Mononuclear cell (primary cell): ENCODE data around the gene PLCZ1. TPM values are rescaled to one million over a fixed set of nuclear protein-coding genes. Genes with fewer than 3 reads are reported as not detected.
"Not testable (repeated sequence)": the region's sequence is repeated elsewhere in the genome, so short reads cannot be mapped to it uniquely, and the experiment has no call there.

Experiments
- H3K27me3 ChIP-seq: 2 replicates; pipeline ENCODE4 v1.6.0; 2011; ENCODE audit warnings: low read length, control low read depth; ENCODE audit not compliant: insufficient read depth
- H3K4me1 ChIP-seq: 2 replicates; pipeline ENCODE4 v1.5.1; 2011; ENCODE audit warnings: mild to moderate bottlenecking, low read length, control low read depth; ENCODE audit not compliant: insufficient read depth
- H3K4me3 ChIP-seq: 2 replicates; pipeline ENCODE4 v1.5.1; 2011; ENCODE audit warnings: mild to moderate bottlenecking, low read length, moderate library complexity
- H3K9me3 ChIP-seq: 2 replicates; pipeline ENCODE4 v1.5.1; 2011; ENCODE audit warnings: low read depth, mild to moderate bottlenecking, control low read depth, low read length
- total RNA-seq: library from RNA; depleted of rRNA; stranded (reverse); fragments of >200 nt; gene quantifications from one replicate; pipeline ENCODE4 v1.2.3, GENCODE V29; 2012

Gene PLCZ1
- total RNA-seq, 1 donor = not detected

DNA sequence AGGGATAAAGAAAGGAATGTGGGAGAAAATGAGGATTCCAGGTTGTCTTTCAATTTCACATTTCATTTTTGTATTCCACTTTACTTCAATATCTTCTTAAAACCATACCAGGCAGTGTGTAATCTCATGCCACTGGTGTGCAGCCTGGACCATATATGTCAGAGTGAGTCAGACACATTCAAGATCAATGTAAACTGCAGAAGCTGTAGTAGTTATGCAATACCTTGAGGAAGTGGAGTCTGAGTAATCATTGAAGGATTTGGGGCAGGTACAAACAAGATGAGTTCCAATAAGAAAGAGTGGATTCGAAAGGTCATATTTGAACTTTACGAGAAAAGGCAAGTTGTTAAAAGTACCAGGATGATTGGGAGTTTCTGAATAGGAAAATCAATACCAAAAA is 14.1 kb downstream of the PLCZ1 start:
- Histone ChIP-seq H3K27me3 (no peaks in the 10 kb centered on the region), H3K9me3 (no peaks in the 10 kb centered on the region), H3K4me1 (no peaks in the 10 kb centered on the region), H3K4me3 (no peak overlapping the region)

DNA sequence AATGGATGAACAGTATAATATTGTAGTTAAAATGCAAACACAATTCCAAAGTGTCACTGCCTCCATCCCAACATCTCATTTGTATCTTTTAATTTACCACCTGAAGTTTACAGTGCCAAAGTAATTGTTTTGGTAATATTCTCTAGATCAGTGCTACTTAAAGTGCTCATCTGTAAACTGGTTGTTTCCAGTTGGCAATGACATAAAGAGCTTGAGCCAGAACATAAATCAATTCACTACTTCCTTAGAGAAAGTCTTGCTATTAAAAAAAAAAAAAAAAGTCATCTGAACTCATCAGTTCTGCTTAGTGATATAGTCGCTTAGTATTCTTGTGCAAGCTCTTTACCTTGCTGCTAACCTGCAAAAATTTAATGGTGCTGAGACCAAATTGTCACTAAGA is 16.4 kb downstream of the PLCZ1 start:
- Histone ChIP-seq H3K4me3 (no peak overlapping the region), H3K4me1 (no peaks in the 10 kb centered on the region), H3K9me3 (no peaks in the 10 kb centered on the region), H3K27me3 (no peaks in the 10 kb centered on the region)

DNA sequence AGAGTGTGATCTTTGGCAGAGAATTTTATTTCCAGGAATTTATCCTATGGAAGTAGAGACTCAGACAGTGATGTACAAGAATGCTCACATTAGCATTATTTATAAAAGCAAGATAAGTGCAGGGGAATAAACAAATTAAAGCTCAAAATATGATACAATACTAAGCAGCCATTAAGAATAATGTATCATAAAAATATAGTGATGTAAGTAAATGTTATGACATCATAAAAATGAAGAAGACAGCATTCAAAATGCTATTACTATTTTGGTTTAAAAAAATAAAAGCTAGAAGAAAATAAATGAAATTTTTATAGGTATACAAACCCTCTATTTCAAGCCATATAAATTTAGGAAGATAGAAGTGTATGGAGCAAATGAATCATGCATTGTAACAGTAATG is 17.1 kb downstream of the PLCZ1 start:
- H3K9me3 ChIP-seq = no peaks in the 10 kb centered on the region
- H3K4me3 ChIP-seq = no peak overlapping the region
- no peaks in the 10 kb centered on the region for H3K27me3 ChIP-seq
- no peaks in the 10 kb centered on the region for H3K4me1 ChIP-seq

DNA sequence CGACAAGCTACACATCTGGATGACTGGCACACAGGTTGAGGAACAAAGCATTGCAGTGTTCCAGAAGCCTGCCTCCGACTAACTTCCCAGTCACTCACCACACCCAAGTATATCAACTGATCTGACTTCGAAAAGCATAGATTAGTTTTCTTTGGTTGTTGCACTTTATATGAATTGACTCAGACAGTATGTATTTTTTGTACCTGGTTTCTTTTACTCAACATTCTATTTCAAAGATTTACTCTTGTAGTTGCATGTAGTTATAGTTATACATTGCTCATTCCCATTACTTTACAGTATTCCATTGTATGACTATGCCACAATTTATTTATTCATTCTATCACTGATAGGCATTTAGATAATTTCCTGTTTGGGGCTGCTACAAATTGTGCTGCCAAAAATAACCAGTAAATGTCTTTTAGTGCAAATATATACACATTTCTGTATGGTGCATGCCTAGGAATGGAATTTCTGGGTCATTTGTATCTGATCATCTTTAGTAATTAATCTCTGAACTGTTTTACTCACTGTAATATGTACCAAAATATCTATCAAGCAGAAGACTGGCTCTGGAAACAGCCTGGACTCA is 17.8 kb downstream of the PLCZ1 start:
- Histone ChIP-seq H3K4me1 (no peaks in the 10 kb centered on the region), H3K27me3 (no peaks in the 10 kb centered on the region), H3K4me3 (no peak overlapping the region), H3K9me3 (no peaks in the 10 kb centered on the region)

DNA sequence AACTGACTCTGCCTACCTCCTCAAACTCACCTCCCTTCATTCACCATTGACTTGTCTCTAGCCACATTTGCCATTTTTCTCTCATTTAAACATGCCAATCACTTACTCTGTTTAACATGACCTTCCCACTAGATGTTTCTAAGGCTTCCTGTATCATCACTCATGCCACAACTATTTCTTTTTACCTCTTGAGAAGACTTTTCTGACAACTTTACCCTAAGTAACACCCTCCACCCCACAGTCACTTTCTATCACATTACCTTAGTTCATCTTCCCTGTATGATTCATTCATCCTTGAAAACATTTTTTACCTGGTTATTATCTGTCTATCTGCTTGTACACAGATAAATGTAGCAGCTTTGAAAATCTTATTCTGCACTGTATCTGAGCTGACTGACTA is 19.4 kb downstream of the PLCZ1 start:
- Histone ChIP-seq H3K27me3 (no peaks in the 10 kb centered on the region), H3K9me3 (no peaks in the 10 kb centered on the region), H3K4me1 (no peaks in the 10 kb centered on the region), H3K4me3 (no peak overlapping the region)

DNA sequence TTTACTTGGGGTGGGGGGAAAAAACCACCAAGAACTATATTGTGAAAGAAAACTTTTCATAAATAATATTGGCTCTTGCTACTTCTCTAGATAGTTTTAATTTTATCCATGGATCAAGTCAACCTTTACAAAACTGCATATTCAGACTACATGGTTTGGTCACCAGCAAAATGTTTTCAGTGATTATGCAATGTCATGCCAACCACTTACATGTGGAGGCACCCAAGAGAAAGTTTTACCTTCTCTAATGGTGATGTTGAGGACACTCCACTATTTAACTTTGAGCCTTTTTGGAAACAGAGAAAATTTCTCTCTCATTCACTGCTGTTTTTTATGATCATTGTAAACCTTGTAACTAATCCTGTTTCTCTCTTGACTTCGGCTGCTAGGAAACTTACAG is 21.6 kb downstream of the PLCZ1 start:
- Histone ChIP-seq H3K9me3 (no peaks in the 10 kb centered on the region), H3K4me1 (no peaks in the 10 kb centered on the region), H3K4me3 (no peak overlapping the region), H3K27me3 (no peaks in the 10 kb centered on the region)

DNA sequence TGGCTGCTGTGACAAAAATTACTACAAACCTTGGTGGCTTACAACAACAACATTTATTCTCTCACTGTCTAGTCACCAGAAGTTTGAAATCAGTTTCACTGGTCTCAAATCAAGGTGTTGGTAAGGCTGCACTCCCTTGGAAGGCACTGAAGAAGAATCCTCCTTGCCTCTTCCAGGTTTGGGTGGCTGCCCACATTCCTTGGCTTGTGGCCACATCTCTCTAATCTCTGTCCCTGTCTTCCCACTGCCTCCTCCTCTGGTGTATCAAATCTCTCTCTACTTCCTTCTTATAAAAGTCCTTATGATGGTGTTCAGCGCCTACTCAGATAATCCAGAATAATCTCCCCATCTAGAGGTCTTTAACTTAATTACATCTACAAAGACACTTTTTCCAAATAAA is 31.0 kb downstream of the PLCZ1 start:
- no peaks in the 10 kb centered on the region for H3K4me1 ChIP-seq
- no peaks in the 10 kb centered on the region for H3K9me3 ChIP-seq
- no peaks in the 10 kb centered on the region for H3K27me3 ChIP-seq
- H3K4me3 ChIP-seq = no peak overlapping the region

DNA sequence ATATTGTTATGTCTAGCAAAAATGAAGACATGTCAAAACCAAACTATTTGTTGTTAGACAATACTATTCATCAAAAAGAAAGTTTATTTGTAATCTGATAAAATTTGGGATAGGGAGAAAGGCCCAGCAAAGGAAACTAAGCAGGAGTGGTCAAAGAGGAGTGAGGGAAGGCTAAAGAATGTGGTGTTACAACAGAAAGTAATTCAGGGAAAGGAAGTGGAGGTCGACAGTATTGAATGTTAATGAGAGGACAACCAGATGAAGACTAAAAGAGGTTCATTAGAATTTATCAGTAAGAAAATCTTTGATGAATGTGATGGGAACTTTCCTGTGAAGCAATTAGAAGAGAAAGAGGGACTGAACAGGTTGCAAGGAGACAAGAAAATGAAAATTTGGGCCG is 33.9 kb downstream of the PLCZ1 start:
- H3K27me3 ChIP-seq = no peaks in the 10 kb centered on the region
- H3K4me1 ChIP-seq = no peaks in the 10 kb centered on the region
- no peaks in the 10 kb centered on the region for H3K9me3 ChIP-seq
- H3K4me3 ChIP-seq = no peak overlapping the region

DNA sequence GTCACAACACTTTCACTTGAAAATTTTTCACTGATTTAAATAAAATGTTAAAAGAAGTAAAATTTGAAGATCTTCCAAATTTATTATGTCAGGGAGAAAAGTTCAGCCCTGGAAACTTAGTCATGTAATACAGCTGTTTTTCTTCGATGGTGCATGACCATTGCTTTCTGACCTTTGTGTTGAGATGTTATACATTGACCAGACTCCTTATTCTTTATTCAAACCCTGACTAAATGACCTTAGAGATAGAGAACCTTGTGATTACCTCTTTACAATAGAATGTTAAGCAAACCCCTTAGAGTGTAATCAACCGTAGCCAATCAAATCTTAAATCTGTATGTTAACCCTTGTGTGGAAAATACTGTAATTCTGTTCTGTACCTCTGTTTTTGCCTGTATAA is 34.5 kb downstream of the PLCZ1 start:
- Histone ChIP-seq H3K4me1 (no peaks in the 10 kb centered on the region), H3K4me3 (no peak overlapping the region), H3K27me3 (no peaks in the 10 kb centered on the region), H3K9me3 (no peaks in the 10 kb centered on the region)

DNA sequence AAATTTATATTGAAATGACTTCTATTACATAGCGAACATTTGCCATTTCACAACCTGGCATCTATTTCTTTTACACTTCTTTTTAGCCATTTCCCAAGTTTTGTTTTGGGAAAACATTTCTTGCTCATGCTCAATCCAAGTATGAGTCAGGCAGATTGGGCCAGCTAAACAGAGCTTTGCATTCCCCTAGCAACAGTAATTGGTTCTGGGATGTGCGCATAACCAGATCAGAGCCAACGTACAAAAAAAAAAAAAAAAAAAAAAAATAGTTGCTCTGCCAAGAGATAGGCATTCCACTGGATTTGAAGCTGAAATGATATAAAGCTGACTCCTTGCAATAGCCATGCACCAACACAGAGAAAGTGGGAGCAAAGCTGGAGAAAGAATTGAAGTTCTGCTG is 37.5 kb downstream of the PLCZ1 start:
- Histone ChIP-seq H3K27me3 (no peaks in the 10 kb centered on the region), H3K4me1 (no peaks in the 10 kb centered on the region), H3K9me3 (no peaks in the 10 kb centered on the region), H3K4me3 (no peak overlapping the region)

DNA sequence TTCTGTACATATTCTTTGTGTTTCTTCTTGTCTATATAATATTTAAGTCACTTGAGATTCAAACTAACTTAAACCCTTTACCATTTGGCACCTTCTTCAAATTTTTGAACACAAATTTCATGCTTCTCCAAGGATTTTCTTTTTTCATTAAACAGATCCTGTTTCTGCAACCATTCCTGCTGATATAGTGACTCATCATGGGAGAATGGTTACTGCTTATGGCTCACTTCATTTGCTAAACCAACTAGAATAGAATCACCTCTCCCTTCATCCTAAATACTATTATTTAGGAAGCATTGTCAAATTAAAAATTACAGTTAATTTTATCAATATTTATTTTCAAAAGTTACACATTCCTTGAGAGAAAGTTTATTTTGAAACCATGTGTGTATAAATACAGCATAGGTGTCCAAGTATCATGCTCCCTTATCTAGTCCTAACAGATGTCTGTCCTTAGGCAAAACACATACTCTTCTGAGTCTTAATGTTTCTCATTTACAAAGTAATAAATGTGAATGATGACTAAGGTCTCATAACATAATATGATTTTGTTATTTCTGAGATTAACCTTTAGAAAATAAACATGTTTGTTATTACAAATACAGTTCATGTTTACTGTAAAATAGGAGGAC is 40.7 kb downstream of the PLCZ1 start:
- Histone ChIP-seq H3K9me3 (no peaks in the 10 kb centered on the region), H3K27me3 (no peaks in the 10 kb centered on the region), H3K4me3 (no peak overlapping the region), H3K4me1 (no peaks in the 10 kb centered on the region)

DNA sequence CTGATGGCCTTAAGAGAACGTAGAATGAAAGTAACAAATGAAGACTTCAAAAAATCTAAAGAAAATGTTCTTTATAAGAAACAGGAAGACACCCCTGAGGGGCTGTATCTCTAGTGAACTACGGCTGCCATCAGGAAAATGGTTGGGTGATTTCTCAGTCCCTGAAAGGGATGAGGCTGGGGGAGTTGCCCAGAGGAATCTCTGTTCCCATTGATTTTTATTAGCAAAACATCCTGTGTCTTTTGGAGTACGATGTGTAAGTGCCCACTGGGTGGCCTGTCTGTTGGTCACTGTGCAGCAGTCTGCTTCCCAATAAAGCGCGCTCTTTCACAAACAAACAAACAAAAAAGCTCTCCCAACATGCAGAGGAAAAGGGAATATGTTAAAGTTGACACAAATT is 43.8 kb downstream of the PLCZ1 start:
- H3K4me3 ChIP-seq, H3K27me3 ChIP-seq, H3K4me1 ChIP-seq, H3K9me3 ChIP-seq: not testable (repeated sequence)

DNA sequence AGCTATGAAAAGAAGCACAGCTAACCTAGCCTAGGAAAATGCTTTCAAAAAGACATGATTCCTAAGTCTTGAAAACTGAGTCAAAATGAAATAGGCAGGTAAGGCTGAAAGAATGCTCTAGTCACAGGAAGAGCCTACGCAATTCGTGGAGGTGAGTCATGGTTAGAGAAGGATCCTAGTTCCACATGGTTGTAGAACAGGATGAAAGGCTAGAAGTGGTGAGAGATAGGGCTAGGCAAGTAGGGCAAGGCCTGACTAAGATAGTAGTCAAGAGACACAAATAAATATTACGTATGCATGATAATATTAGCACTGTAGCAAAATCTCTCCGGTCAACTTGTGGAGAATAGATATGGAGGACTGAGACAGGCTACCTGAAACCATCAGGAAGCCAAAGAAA is 47.2 kb downstream of the PLCZ1 start:
- Histone ChIP-seq H3K4me1 (no peaks in the 10 kb centered on the region), H3K9me3 (no peaks in the 10 kb centered on the region), H3K27me3 (no peaks in the 10 kb centered on the region), H3K4me3 (no peak overlapping the region)

DNA sequence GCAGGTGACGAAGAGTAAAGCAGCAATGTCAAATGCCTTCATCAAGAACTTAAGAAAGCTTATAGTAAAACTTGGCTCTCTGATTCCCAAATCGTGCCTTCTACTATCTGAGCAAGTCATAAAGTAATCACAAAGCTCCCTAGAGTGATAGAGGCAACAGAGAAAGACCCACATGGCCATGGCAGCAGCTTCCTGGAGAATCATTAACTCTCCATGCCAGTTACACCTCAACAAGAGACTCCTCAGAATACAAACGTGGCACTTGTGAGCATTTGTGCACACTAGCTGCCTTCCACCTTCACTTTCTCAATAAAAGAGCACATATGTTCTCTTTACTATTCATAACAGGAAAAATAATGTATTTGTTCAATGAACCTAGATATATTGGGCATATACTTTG is 48.0 kb downstream of the PLCZ1 start:
- no peaks in the 10 kb centered on the region for H3K27me3 ChIP-seq
- no peak overlapping the region for H3K4me3 ChIP-seq
- no peaks in the 10 kb centered on the region for H3K4me1 ChIP-seq
- no peaks in the 10 kb centered on the region for H3K9me3 ChIP-seq

DNA sequence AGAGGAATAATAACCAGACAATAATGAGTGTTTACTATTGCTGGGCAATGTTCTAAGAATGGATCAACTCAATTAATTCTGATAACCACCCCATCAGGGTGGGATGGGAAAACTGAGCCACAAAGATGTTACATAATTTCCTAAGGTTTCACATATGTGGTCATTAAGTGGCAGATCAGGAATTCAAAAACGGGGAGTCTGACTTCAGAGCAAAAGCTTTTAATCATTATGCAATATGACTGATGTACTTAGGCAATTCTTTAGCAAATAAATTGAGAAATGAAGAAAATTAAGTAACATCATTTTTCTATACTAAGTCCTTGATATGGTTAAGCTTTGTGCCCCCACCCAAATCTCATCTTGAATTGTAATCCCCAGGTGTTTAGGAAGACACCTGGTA is 53.4 kb downstream of the PLCZ1 start:
- peaks cover 6% of the 10 kb centered on the region for H3K4me1 ChIP-seq
- H3K9me3 ChIP-seq = no peaks in the 10 kb centered on the region
- H3K4me3 ChIP-seq = no peak overlapping the region
- no peaks in the 10 kb centered on the region for H3K27me3 ChIP-seq

DNA sequence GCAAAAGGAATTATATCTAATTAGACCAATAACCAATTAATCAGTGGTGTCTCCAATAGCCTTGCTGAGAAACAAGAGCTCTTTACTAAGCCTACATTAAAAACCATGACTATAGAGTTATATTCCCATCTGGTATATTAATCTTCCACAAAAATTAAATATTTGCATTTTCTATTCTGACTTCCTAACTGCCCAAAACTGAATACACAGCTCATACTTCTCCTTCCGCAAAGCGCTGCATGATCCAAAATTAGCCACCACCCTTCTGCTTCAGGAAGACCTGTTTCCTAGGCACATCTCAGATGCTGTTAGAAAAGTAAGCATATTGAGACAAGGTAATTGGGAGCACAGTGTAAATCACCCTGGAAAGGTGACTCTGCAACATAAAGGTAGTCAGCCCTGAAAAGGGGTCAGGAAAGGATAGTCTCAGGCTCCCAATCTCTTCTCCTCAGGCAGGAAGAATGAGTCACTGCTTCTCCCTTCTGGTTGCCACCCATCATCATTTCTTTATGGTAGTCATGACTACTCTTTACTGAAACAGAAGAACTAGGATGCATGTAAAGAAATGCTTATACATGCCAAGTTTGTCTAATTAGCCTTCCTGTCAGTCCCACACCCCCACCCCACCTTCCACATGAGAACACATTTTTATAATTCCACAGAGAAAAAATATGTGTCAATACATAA is 54.3 kb downstream of the PLCZ1 start:
- Histone ChIP-seq H3K4me3 (no peak overlapping the region), H3K27me3 (no peaks in the 10 kb centered on the region), H3K4me1 (peaks cover 6% of the 10 kb centered on the region), H3K9me3 (no peaks in the 10 kb centered on the region)
